HCT116 (cell line): Measurements from ENCODE around the gene GNL3L. TPM values are rescaled to one million over a fixed set of nuclear protein-coding genes. Genes with fewer than 3 reads are reported as not detected.
"Not testable (repeated sequence)": the region's sequence is repeated elsewhere in the genome, so short reads cannot be mapped to it uniquely, and the experiment has no call there.

Source experiments
- ATAC-seq: fragments of 200-7000 bp; cut with Tn5 transposase; 2 replicates; pipeline ENCODE4 v1.9.1; 2020; ENCODE audit warnings: mild to moderate bottlenecking, moderate library complexity
- BruUV-seq: library from RNA; stranded (reverse); fragments of 400-500 nt; replicated peaks from 2 replicates; lab custom pipeline; 2021; lab: Mats Ljungman, UMichigan
- CTCF ChIA-PET: fragments of 300-600 bp; sonication (Branson Sonifier 250); formaldehyde crosslinking; loops from one replicate; lab custom pipeline; 2021; ENCODE audit warnings: antibody characterized with exemption; lab: Charles Lee
- POLR2A ChIA-PET: fragments of 300-600, 350-600 bp; sonication (Branson Sonifier 250); formaldehyde crosslinking; loops from one replicate; lab custom pipeline; 2021; ENCODE audit warnings: antibody characterized with exemption; lab: Charles Lee
- RAD21 ChIA-PET, 2 experiments: fragments of 300-600 bp; sonication (Branson Sonifier 250); formaldehyde crosslinking; loops; one replicate each; lab custom pipeline; 2023; ENCODE audit warnings: low total read pairs in 2 of 2; ENCODE audit not compliant: uncharacterized antibody in 2 of 2, unreplicated experiment in 2 of 2, low non-redundant PET in 1 of 2; lab: Charles Lee
- DNase-seq: peaks from one replicate; pipeline ENCODE4 v3.0.0-alpha.2; 2010; ENCODE audit warnings: low read depth, low spot score
- H2AFZ ChIP-seq: fragments of 200-600 bp; shearing (Covaris generic), sonication (generic); 2 replicates; pipeline ENCODE4 v1.6.1; 2017; ENCODE audit warnings: low read depth, mixed run types, mixed read lengths, antibody characterized with exemption, low read length; ENCODE audit not compliant: poor library complexity, severe bottlenecking
- H3K27ac ChIP-seq: 2 replicates; pipeline ENCODE4 v1.5.1; 2012; ENCODE audit warnings: low read depth, low read length
- H3K27me3 ChIP-seq: fragments of 200-600 bp; sonication (generic); 2 replicates; pipeline ENCODE4 v1.6.1; 2016; ENCODE audit warnings: mixed run types, low read length, mixed read lengths; ENCODE audit not compliant: insufficient read depth
- H3K36me3 ChIP-seq, 2 experiments: fragments of 200-500 bp in 1 of 2; fragments of 200-600 bp in 1 of 2; sonication (Bioruptor generic) in 1 of 2; sonication (generic) in 1 of 2; 2 replicates each; pipeline versions ENCODE4 v1.5.1 to v1.6.1; 2014 to 2016; ENCODE audit warnings: low read length in 2 of 2, inconsistent platforms in 1 of 2, mixed read lengths in 1 of 2, mixed run types in 1 of 2; ENCODE audit not compliant: insufficient read depth in 2 of 2, control insufficient read depth in 1 of 2
- H3K4me1 ChIP-seq, 2 experiments: fragments of 200-600 bp in 1 of 2; sonication (generic) in 1 of 2; 2 replicates each; pipeline versions ENCODE4 v1.5.1 to v1.6.1; 2012 to 2017; ENCODE audit warnings: low read length in 2 of 2, inconsistent platforms in 1 of 2, mild to moderate bottlenecking in 1 of 2, mixed read lengths in 1 of 2, mixed run types in 1 of 2, moderate library complexity in 1 of 2; ENCODE audit not compliant: insufficient read depth in 2 of 2, control insufficient read depth in 1 of 2
- H3K4me2 ChIP-seq: fragments of 200-600 bp; sonication (generic); 2 replicates; pipeline ENCODE4 v1.6.1; 2017; ENCODE audit warnings: mixed run types, low read length, mixed read lengths
- H3K4me3 ChIP-seq, 2 experiments: fragments of 200-600 bp in 1 of 2; sonication (generic) in 1 of 2; replicated peaks in 1 of 2; 2 replicates each; pipeline ENCODE4 v1.5.1; 2011 to 2016; ENCODE audit warnings: low read length in 2 of 2, control low read depth in 1 of 2, low read depth in 1 of 2, mild to moderate bottlenecking in 1 of 2, mixed read lengths in 1 of 2, mixed run types in 1 of 2
- H3K79me2 ChIP-seq: fragments of 200-600 bp; sonication (generic); 2 replicates; pipeline ENCODE4 v1.6.1; 2017; ENCODE audit warnings: mild to moderate bottlenecking, mixed run types, low read length, moderate library complexity, mixed read lengths; ENCODE audit not compliant: insufficient read depth
- H3K9ac ChIP-seq: fragments of 200-600 bp; sonication (generic); 2 replicates; pipeline ENCODE4 v1.6.1; 2016; ENCODE audit warnings: low read length, mixed read lengths
- H3K9me2 ChIP-seq: fragments of 200-600 bp; sonication (generic), shearing (Covaris generic); 2 replicates; pipeline ENCODE4 v1.6.1; 2017; ENCODE audit warnings: mixed run types, mild to moderate bottlenecking, moderate library complexity; ENCODE audit not compliant: insufficient read depth
- H3K9me3 ChIP-seq, 2 experiments: fragments of 200-500 bp in 1 of 2; fragments of 200-600 bp in 1 of 2; sonication (Bioruptor generic) in 1 of 2; sonication (generic) in 1 of 2; 2 replicates each; pipeline ENCODE4 v1.6.1; 2014 to 2017; ENCODE audit warnings: low read length in 2 of 2, mixed read lengths in 2 of 2, inconsistent platforms in 1 of 2, low read depth in 1 of 2, mild to moderate bottlenecking in 1 of 2, mixed run types in 1 of 2, moderate library complexity in 1 of 2; ENCODE audit not compliant: control insufficient read depth in 1 of 2, insufficient read depth in 1 of 2
- H4K20me1 ChIP-seq: fragments of 200-600 bp; sonication (generic), shearing (Covaris generic); 2 replicates; pipeline ENCODE4 v1.6.1; 2017; ENCODE audit warnings: mixed run types, mild to moderate bottlenecking, moderate library complexity; ENCODE audit not compliant: insufficient read depth
- CBX3 ChIP-seq: IDR thresholded peaks from 2 replicates; pipeline ENCODE4 v1.6.1; 2012; ENCODE audit warnings: low read depth
- CEBPB ChIP-seq: IDR thresholded peaks from 2 replicates; pipeline ENCODE4 v1.6.1; 2012; ENCODE audit warnings: low read depth
- CTCF ChIP-seq, 3 experiments: fragments of 200-600 bp in 1 of 3; sonication (generic) in 1 of 3; IDR thresholded peaks in 2 of 3; conservative IDR thresholded peaks in 1 of 3; 2 replicates each; pipeline ENCODE4 v1.5.1; 2012 to 2017; ENCODE audit warnings: low read depth in 2 of 3, low read length in 2 of 3, antibody characterized with exemption in 1 of 3, borderline replicate concordance in 1 of 3, control low read depth in 1 of 3, mild to moderate bottlenecking in 1 of 3, mixed read lengths in 1 of 3, mixed run types in 1 of 3, moderate library complexity in 1 of 3; ENCODE audit not compliant: insufficient read depth in 1 of 3
- EGR1 ChIP-seq: IDR thresholded peaks from 2 replicates; pipeline ENCODE4 v1.6.1; 2012; ENCODE audit warnings: low read depth
- ELF1 ChIP-seq: IDR thresholded peaks from 2 replicates; pipeline ENCODE4 v1.6.1; 2012; ENCODE audit warnings: low read depth, borderline replicate concordance
- EZH2 ChIP-seq: fragments of 200-600 bp; sonication (generic); IDR thresholded peaks from 2 replicates; pipeline ENCODE4 v1.6.1; 2017; ENCODE audit warnings: antibody characterized with exemption, mixed run types
- FOSL1 ChIP-seq: IDR thresholded peaks from 2 replicates; pipeline ENCODE4 v1.6.1; 2012; ENCODE audit warnings: low read depth
- JUND ChIP-seq: IDR thresholded peaks from 2 replicates; pipeline ENCODE4 v1.6.1; 2012
- MAX ChIP-seq: IDR thresholded peaks from 2 replicates; pipeline ENCODE4 v1.6.1; 2012
- POLR2A ChIP-seq: IDR thresholded peaks from 2 replicates; pipeline ENCODE4 v1.7.0; 2011; ENCODE audit warnings: borderline replicate concordance; ENCODE audit not compliant: insufficient read depth, insufficient read length; ENCODE audit errors: extremely low read depth
- POLR2AphosphoS5 ChIP-seq: IDR thresholded peaks from 2 replicates; pipeline ENCODE4 v1.6.1; 2011; ENCODE audit warnings: mild to moderate bottlenecking, low read depth, low read length, moderate library complexity
- RAD21 ChIP-seq: IDR thresholded peaks from 2 replicates; pipeline ENCODE4 v1.6.1; 2012; ENCODE audit warnings: low read depth, mild to moderate bottlenecking
- SIN3A ChIP-seq: IDR thresholded peaks from 2 replicates; pipeline ENCODE4 v1.6.1; 2012; ENCODE audit warnings: low read depth
- SRF ChIP-seq: IDR thresholded peaks from 2 replicates; pipeline ENCODE4 v1.6.1; 2012; ENCODE audit warnings: low read depth
- YY1 ChIP-seq: IDR thresholded peaks from 2 replicates; pipeline ENCODE4 v1.6.1; 2011; ENCODE audit warnings: low read length, low read depth, moderate library complexity, mild to moderate bottlenecking; ENCODE audit not compliant: insufficient replicate concordance; ENCODE audit errors: extremely low read depth
- ZNF274 ChIP-seq: fragments of 200-500 bp; sonication (Bioruptor generic); IDR thresholded peaks from 2 replicates; pipeline ENCODE4 v1.6.1; 2014; ENCODE audit warnings: mild to moderate bottlenecking, low read depth, low read length, inconsistent platforms
- intact Hi-C: fragments of 100-400 bp; cut with micrococcal nuclease; formaldehyde crosslinking; loops from 2 replicates; pipeline ENCODE4 v1.10.0; 2022
- total RNA-seq: library from RNA; stranded (reverse); gene quantifications from one replicate; pipeline ENCODE4 v1.2.1, GENCODE V29; 2021; ENCODE audit not compliant: unreplicated experiment
- TF ChIP-seq, protein P1 (sequence below): IDR thresholded peaks from 2 replicates; pipeline ENCODE4 v1.6.1; 2011; ENCODE audit warnings: mild to moderate bottlenecking, low read length, moderate library complexity; ENCODE audit not compliant: insufficient replicate concordance; ENCODE audit errors: extremely low read depth
- TF ChIP-seq, protein P2 (sequence below): IDR thresholded peaks from 2 replicates; pipeline ENCODE4 v1.6.1; 2012

GNL3L gene
- total RNA-seq, 1 experiment from 2014 or later: 60.2 TPM

GRCh38 chrX:54542239-54542638, 12.2 kb downstream of the GNL3L start:
- H3K4me1 ChIP-seq, H2AFZ ChIP-seq, H3K27ac ChIP-seq, ATAC-seq, H3K4me2 ChIP-seq, H3K4me3 ChIP-seq, H3K9me2 ChIP-seq, RAD21 ChIA-PET, DNase-seq, CTCF ChIA-PET, H3K9ac ChIP-seq, POLR2A ChIA-PET, BruUV-seq, H4K20me1 ChIP-seq, H3K27me3 ChIP-seq, intact Hi-C loops, H3K9me3 ChIP-seq: not testable (repeated sequence)
- peaks cover 24% of the 10 kb centered on the region for H3K79me2 ChIP-seq
- H3K36me3 ChIP-seq: peaks cover 10 to 16% of the 10 kb centered on the region in 2 experiments; a peak in 3 of 4 replicates

- Histone ChIP-seq H3K4me2 (no peak overlapping the region), H3K9me2 (no peaks in the 10 kb centered on the region), H3K27ac (no peak overlapping the region), H3K9ac (no peak overlapping the region), H3K4me3 (no peak overlapping the region), H4K20me1 (no peaks in the 10 kb centered on the region), H3K79me2 (no peaks in the 10 kb centered on the region; the same call in 1 of the 2 replicates), H3K4me1 (no peaks in the 10 kb centered on the region), H2AFZ (no peak overlapping the region), H3K36me3 (peaks cover 14 to 23% of the 10 kb centered on the region in 2 experiments), H3K9me3 (no peaks in the 10 kb centered on the region), H3K27me3 (no peaks in the 10 kb centered on the region)
- ChIA-PET POLR2A (no interaction called here), CTCF (no interaction called here), RAD21 (no interaction called here)
- BruUV-seq: no TSS peak
- intact Hi-C loops: no loop called here
- ATAC-seq (no peak), DNase-seq (no peak)
- TF ChIP-seq CBX3: no peak
- TF ChIP-seq POLR2AphosphoS5: no peak
- TF ChIP-seq ZNF274: no peak
- TF ChIP-seq YY1: no peak
- TF ChIP-seq CEBPB: no peak
- no peak for TF ChIP-seq SIN3A
- TF ChIP-seq POLR2A: no peak
- no peak for TF ChIP-seq SRF
- no peak for TF ChIP-seq JUND
- no peak for TF ChIP-seq RAD21
- no peak for TF ChIP-seq EGR1
- no peak for TF ChIP-seq FOSL1
- TF ChIP-seq EZH2: no peak
- no peak for TF ChIP-seq ELF1
- TF ChIP-seq, protein P1, sequence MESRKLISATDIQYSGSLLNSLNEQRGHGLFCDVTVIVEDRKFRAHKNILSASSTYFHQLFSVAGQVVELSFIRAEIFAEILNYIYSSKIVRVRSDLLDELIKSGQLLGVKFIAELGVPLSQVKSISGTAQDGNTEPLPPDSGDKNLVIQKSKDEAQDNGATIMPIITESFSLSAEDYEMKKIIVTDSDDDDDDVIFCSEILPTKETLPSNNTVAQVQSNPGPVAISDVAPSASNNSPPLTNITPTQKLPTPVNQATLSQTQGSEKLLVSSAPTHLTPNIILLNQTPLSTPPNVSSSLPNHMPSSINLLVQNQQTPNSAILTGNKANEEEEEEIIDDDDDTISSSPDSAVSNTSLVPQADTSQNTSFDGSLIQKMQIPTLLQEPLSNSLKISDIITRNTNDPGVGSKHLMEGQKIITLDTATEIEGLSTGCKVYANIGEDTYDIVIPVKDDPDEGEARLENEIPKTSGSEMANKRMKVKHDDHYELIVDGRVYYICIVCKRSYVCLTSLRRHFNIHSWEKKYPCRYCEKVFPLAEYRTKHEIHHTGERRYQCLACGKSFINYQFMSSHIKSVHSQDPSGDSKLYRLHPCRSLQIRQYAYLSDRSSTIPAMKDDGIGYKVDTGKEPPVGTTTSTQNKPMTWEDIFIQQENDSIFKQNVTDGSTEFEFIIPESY: no peak
- no peak for TF ChIP-seq CTCF (IDR thresholded peaks at IDR 0.05 in 2 of 3, conservative IDR thresholded peaks at IDR 0.05 in 1 of 3; ENCODE audit: borderline replicate concordance in 1 of 3, insufficient read depth in 1 of 3, low read depth in 2 of 3, low read length in 2 of 3)
- TF ChIP-seq, protein P2, sequence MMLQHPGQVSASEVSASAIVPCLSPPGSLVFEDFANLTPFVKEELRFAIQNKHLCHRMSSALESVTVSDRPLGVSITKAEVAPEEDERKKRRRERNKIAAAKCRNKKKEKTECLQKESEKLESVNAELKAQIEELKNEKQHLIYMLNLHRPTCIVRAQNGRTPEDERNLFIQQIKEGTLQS: no peak
- TF ChIP-seq MAX: no peak
These were observed 20.8 kb downstream of the GNL3L start for GRCh38 chrX:54550821-54551220.
